Inferior parietal cortex (tissue), 1 donor: ENCODE results near the gene TGFBRAP1.
"Not testable (repeated sequence)": the region's sequence is repeated elsewhere in the genome, so short reads cannot be mapped to it uniquely, and the experiment has no call there.

Experiments
- DNase-seq: peaks from one replicate; pipeline ENCODE4 v3.0.0-alpha.2; 2016; ENCODE audit errors: extremely low spot score

The TGFBRAP1 gene

DNA sequence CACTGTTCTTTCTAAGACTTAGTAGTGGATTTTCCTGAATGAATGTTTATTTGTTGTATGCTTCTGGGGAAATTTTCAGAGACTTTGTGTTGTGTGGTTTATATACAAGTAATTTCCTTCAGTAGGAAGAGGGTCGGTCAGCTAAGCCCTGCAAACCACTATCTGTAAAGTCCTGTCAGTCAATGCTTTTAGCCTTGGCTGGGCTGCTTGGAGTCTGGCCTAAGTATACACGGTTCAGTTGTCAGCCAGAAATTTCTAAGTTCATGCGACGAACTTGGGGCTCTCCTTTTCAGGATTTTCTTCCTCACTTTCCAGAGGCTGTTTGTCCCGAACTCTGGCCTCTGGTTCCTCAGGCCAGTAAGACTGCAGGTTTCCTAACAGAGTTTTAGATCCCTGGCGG is 29.1 kb upstream of the TGFBRAP1 start:
- no peak for DNase-seq

DNA sequence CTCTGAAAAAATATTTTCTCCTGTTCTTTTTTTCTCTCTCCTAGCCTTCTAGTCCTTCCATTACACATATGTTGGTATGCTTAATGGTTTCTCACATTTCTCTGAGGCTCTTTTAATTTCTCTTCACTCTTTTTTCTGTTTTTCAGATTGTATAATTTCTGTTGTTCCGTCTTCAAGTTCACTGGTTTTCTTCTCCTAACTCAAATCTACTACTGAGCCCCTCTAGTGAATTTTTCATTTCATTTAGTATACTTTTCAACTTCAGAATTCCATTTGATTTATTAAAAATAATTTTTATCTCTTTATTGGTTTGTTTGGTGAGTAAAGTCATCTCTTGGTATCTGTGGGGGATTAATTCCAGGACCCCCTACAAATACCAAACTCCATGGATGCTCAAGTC is 27.6 kb upstream of the TGFBRAP1 start:
- no peak for DNase-seq

DNA sequence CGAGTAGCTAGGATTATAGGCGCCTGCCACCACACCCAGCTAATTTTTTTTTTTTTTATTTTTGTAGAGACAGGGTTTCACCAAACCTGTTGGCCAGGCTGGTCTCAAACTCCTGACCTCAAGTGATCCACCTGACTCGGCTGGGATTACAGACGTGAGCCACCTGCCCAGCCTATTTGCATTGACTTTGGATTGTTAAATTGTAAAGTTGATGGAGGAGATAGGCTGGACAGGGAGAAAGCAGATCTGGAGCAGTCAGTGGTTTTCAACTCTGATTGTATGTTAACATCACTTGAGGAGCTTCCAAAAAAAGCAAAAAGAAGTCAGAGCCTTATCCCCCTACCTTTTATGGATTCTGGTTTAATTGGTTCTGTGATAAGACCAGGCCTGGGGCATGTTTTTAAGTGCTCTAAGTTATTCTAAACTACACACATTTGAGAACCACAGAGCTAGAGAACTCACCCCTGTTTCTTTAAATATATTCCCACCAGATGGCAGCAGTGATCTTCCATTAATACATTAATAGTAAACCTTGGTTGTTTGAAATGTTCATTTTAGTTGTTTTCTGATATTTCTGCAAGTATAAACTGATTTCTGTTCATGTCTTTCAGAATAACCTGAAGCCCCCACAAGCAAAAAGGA is 15.3 kb upstream of the TGFBRAP1 start:
- DNase-seq: no peak

DNA sequence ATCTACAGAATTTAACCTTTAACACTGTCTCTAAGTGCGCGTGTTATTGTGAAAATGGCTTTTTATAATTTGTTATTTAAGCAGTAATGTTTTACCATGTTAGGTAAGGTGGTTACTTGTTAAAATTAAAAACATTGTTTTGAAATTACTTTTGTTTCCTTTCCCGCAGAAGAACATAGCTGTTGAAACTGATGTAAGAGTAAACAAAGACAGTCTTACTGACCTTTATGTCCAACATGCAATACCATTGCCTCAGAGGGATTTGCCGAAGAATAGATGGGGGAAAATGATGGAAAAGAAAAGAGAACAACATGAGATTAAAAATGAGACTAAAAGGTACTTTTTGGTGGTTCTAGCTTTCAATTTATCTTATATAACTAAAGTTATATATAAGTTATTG is 9.9 kb upstream of the TGFBRAP1 start:
- DNase-seq: no peak

DNA sequence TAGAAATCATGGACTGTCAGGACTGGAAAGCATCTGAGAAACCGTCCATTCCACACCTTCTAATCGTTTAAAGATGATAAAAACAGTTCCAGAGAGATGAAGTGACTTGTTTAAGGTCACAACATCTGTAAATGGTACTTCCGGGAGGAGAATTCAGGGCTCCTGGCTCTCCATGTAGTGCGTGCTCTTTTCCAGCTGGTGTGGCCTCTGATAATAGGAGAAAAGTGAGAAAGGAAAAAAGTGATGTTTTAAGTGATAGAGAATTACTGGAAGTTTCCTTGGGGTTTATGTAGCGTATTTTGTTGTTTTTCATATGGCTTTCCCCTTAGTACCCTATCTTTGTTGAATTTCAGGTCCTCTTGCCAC is 8.5 kb upstream of the TGFBRAP1 start:
- DNase-seq: no peak

DNA sequence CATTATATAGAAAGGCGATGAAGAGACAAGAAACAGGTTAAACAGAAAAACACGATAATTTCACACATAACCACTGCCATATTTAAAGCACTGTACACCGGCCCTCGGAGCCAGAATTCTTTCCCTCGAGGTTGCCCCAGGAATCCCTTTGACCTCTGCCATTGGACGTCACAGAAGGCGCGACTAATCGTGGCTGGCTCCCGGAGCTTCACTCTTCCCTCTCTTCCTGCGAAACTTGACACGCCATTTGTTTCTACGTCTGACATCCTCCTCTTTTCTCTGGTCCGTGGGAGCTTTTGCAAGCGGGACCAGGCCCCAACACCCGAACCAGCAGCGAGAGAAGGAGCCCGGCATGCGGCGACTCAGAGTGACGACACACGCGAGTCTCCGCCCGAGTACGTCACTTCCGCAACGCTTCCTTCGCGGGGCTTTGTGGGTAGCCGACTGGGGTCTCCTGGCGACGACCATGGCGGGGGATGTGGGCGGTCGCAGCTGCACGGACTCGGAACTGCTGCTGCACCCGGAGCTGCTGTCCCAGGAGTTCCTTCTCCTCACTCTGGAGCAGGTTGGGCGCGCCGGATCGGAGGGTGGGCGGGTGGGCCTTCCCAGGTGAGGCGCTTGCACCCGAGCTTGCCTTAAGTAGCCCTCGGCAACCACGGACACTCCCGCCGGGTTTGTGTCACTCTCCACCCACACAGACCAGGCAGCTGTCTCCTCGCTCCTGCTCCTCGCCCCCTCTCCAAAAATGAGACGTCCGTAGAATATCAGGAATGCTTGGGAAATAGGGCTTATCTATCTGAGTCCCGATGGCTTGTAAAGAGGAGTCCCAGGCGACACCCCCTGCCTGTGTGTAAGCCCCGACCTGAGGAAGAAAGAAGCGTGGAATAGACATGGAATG is 7.8 kb upstream of the TGFBRAP1 start, which contains the start of gene C2orf49:
Gene C2orf49, plus strand, starts transcription at position 419 of the 898 bp plus-strand sequence. Its CDS starts 48 bp downstream, at position 467.
- peak; percentile 94 for DNase-seq

DNA sequence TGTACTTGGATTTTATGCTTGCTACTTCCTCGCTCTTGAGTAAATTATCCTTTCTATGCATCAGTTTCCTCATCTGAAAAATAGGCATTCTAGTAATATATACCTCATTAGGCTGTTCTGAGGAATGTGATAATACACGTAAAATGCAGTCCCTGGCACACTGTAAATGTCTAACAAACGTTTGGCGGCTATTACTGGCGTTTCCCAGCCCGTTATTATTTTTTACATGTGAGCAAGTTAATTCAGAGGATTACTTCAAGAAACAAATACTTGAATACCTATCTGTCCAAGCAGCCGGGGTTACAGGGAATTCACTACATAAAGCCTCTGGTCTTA is 7.2 kb upstream of the TGFBRAP1 start:
- no peak for DNase-seq

DNA sequence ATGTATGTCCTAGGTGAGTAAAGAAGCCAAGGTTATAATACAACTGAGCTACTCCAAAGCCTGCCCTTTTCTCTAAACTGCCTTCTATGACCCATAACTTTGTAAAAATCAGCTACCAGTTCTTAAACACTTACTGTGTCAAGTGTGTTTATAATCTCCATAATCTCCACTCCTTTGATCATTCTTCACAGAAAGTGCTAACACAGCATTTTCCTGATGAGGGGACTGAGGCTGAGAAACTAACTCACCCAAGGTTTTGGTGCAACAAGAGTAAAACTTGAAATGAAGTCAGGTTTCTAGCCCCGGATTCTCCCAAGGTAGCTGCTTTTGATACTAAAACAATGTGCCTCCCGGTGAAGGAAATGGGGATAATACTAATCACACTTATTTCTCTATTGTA is 5.9 kb upstream of the TGFBRAP1 start:
- no peak for DNase-seq

DNA sequence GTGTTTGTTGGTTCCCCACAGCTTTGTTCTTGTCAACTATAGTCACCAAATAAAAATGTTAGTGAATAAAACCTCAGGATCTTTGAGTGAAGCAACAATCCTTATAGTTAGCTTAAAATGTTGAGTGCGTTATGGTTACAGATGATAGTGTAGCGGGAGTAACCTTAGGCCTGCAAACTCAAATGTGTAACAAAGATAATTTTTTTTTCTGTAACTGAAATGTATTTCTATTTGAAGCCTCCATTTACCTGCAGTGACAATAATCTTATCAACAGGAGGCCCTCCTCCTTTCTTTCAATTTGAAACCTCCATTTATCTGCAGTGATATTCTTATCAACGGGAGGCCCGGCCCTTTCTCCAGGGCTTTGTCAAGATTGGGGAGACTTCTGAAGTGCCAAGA is 4.7 kb upstream of the TGFBRAP1 start:
- no peak for DNase-seq

DNA sequence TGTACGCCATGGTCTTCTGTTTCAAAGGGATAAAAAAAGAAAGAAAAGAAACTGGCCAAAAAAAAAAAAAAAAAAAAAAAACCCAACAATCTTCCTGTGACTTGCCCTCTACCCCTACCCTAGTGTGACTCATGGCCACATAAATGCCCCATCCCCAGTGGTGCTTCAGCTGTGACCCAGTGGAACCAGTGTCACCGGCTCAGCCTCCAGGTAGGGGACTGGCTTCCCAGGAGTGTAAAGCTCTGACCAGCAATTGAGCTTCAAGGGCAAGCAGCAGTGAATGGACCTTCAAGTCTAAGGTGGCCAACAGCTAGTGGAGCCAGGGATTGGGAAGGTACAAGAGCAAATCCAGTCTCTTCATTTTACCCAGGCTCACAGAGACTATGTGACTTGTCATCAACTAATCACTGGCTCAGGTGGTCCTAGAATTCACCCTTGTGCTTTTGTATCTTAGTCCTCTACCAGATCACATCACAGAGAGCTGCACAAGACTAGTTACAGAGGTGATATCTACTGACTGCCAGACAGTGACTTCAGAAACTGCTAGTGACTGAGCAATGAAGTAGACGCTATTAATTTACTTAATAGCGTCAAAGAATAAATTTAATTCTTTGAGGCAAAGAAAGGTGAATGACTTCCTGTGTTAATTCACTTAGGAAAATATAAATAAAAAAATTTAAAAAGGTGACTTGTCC is 1.3 kb upstream of the TGFBRAP1 start:
- no peak for DNase-seq

DNA sequence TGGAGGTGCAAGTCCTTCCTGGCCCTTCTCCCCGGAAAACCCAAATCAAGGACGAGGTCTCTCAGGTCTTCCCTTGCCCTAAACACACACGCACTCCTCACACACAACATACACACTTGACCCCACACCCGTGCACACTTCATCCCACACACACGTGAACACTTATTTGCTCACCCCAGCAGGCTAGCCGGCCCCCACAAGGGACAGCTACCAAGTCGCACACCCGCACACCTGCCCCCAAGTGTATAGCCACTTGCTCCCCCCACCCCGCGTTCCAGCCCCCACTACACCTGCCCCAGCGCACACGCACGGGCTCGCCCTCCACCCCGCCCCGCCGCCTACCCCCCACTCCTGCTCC is 359 bp downstream of the TGFBRAP1 start:
- DNase-seq: no peak

DNA sequence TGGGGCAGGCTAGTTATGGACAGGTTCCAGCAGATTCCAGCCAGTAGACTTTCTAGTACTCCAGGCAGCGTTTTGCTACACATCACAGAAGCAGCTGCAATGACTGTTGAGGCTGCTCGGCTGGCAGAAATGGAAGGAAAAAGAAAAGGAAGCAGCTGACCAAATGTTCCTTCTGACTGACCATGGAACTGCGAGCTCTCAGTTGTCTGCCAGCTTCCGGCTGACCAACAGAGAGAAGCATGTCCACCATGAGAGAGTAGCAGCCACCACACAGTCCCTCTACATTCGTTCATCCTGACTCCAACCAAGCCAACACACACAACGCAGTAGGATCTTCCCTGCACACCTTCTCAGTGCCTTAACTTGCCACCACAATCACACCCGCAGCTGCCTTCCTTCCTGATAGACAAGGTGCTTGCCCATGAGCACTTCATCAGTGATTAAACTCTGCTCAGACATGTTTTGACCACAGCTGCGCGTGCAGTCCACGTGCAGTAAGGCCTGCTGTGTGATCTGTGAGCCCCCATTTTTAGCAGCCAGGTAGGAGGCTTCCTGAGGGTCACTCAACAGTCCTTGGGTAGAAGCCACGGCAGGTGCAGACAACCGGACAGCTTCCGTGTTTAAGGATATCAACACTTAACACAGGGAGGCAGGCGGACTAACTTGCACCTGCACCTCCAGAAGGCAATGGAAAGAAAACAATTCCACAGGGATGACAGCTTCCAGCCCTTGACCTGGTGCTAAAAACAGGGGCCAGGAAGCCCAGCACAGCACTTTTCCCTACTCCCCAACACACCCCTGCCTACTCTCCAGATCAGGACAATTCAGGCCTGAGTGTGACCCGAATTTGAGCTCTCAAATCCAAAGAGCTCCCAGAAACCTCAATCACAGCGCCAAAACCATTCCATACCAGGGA is 996 bp downstream of the TGFBRAP1 start:
- DNase-seq: no peak

DNA sequence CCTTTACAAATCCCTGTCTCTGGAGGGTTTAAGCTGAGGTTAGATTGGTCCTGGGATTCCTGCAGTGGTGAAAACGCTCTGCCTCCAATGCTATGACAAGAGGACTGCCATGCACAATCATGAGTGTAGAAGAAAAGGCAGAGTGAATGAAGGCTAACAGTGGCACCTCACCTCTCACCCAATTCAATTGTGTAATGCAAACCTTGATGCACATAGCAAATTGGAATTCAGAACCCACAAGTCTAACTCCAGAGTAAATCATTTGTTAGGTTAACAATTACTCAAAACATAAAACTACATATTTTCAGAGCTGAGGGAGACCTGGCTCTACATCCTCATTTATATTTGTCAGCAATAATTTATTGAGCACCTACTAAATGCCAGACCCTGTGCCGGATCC is 1.8 kb downstream of the TGFBRAP1 start:
- DNase-seq: no peak

DNA sequence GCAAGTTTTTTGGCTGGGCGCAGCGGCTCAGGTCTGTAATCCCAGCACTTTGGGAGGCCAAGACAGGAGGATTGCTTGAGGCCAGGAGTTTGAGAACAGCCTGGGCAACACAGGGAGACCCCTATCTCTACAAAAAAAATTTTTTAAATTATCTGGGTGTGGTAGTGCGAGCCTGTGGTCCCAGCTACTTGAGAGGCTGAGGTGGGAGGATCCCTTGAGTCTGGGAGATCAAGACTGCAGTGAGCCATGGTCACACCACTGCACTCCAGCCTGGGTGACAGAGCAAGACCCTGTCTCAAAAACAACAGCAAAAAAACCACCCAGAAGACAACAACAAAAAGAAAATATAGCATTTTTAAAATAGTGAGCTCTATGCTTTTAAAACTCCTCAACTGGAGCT is 2.3 kb downstream of the TGFBRAP1 start:
- not testable (repeated sequence) for DNase-seq

DNA sequence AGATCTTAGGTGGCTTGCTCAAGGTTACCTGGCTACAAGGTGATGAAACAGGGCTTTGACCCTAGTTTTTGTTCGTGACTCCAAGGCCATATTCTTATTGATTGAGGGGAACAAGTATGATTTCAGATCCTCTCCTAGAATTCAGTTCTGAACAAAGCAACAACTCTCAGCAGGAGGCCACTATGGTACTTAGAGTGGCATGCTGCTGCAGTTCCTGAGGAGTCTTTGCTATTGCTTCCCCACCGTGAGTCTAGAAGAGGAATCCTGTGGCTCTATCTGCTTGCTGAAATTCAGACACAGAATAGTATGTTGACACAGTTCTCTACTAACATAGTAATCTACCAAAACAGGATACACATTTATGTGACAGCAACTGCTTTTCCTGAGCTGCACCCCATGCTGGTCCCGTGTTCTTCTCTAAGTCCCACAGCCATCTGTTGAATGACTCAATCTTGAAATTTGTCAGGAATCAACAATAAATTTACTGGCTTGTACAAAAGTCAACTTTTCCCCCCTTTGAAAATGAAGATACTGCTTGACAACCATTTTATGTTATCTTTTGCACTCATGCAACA is 4.1 kb downstream of the TGFBRAP1 start:
- DNase-seq: no peak

DNA sequence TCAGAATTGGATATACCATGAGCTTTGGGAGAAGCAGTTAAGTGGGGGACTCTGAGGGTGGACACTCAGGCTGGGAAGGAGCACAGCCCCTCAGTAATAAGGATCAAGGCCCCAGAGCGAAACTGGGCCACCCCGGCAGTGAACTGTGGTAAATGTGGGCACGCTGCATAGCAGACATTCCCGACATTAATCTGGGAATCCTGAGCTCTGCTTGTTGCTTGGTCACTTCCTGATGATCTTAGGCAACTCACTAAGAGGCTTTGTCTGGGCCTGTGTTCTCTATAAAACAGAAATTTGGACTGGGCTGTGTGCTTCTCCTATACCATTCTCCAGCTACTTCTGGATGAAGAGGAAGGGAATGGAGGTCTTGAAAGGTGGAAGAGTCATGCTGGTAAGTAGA is 4.8 kb downstream of the TGFBRAP1 start:
- DNase-seq: no peak

DNA sequence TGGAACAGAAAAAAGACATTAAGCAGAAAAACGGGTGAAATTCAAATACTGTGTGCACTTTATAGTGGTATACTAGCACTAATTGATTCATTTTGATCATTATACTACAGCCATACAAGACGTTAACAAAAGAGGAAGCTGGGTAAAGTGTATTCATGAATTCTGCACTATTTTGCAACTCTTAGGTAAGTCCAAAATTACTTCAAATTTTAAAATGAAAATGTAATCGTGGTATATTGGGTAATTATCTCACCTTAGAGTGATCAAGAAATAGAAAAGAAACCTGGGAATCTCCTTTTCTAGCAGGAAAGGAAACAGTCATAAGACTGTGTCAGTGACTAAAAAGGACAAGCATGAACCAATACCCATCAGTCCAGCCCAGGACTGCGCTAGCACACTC is 5.4 kb downstream of the TGFBRAP1 start:
- DNase-seq: no peak

DNA sequence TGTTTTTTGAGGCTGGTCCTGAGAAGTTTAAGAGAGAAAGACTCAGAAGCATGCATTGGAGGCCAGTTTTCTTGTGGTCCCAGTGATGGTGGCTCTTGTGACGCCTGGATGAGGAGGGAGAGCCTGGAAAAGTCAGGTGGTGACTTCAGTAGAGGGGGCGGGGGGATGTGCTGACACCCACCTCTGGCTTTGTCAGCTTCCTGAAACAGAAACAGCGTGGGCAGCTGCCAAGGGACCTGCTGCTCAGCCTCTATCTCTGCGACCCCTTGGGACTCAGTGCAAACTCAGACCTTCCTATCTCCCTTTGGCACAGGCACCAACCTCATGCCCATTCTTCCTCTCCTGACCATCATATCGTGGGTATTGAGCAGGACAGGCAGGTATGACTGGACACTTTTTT is 6.4 kb downstream of the TGFBRAP1 start:
- no peak for DNase-seq

DNA sequence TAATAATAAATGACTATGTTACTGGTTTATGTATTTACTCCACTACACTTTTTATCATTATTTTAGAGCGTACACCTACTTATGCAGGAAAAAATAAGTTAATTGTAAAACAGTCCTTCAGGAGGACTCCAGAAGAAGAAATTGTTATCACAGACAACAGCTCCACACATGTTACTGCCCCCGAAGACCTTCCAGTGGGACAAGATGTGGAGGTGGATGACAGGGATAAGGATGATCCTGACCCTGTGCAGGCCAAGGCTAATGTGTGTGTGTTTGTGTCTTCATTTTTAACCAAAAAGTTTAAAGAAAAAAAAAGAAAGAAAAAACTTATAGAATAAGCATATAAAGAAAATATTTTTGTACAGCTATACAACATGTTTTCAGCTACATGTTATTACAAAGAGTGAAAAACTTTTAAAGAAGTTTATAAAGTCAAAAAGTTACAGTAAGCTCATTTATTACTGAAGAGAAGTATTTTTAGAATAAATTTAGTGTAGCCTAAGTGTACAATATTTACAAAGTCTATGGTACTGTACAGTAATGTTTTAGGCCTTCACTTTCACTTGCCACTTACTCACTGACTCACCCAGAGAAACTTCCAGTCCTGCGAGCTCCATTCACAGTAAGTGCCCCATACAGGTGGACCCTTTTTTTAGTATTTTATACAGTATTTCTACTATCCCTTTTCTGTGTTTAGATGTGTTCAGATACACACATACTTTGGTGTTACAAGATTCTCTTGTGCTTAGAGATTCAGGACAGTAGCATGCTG is 7.5 kb downstream of the TGFBRAP1 start:
- DNase-seq: no peak

DNA sequence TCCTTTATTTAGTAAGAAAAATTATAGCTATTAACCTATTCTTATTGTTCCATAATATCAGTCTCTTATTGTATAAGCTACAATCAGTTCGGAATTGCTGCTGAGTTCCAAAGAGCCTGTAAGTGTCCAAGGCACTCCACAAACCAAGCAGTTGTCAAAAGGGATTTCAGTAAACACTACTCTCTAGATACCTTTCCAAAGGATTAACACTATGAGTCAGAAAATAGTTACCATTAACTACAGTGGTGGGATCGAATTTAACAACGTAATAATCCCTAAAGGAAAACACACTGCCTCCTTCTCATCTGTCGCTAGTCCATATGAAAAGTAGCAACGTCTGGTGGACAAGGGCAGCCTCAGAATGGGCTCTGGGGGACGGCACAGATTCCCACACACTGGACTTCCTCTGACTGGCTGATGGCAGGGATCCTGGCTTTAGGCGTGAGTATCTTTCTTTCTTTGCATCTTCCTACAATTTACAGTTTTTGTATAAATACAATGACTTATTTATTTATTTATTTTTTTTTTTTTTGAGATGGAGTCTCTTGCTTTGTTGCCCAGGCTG is 8.8 kb downstream of the TGFBRAP1 start:
- no peak for DNase-seq
